OCI-LY7 (cell line): ENCODE results near the gene OR9A2. TPM values are rescaled to one million over a fixed set of nuclear protein-coding genes. Genes with fewer than 3 reads are reported as not detected.

Experiments used
- BruUV-seq: library from RNA; stranded (reverse); fragments of 400-500 nt; replicated peaks from 2 replicates; lab custom pipeline; 2021; lab: Mats Ljungman, UMichigan
- CTCF ChIA-PET: fragments of 300-600 bp; sonication (Branson Sonifier 250); formaldehyde crosslinking; loops from one replicate; lab custom pipeline; 2022; ENCODE audit warnings: antibody characterized with exemption; ENCODE audit not compliant: unreplicated experiment; lab: Charles Lee
- POLR2A ChIA-PET: fragments of 300-600 bp; sonication (Branson Sonifier 250); formaldehyde crosslinking; loops from one replicate; lab custom pipeline; 2022; ENCODE audit warnings: antibody characterized with exemption; lab: Charles Lee
- DNase-seq: peaks from one replicate; pipeline ENCODE4 v3.0.0-alpha.2; 2015; ENCODE audit warnings: low spot score
- H2AFZ ChIP-seq: fragments of 200-600 bp; sonication (generic), shearing (Covaris generic); 2 replicates; pipeline ENCODE4 v1.6.1; 2014; ENCODE audit warnings: mild to moderate bottlenecking, antibody characterized with exemption, low read length, moderate library complexity
- H3K27ac ChIP-seq: fragments of 200-600 bp; sonication (generic); 2 replicates; pipeline ENCODE4 v1.5.1; 2014; ENCODE audit warnings: mixed run types, low read depth, mild to moderate bottlenecking, moderate library complexity, low read length, inconsistent platforms; ENCODE audit not compliant: poor library complexity, severe bottlenecking
- H3K36me3 ChIP-seq: fragments of 200-600 bp; sonication (generic); 2 replicates; pipeline ENCODE4 v1.6.1; 2014; ENCODE audit warnings: mild to moderate bottlenecking, antibody characterized with exemption, low read length, moderate library complexity, mixed read lengths; ENCODE audit not compliant: insufficient read depth
- H3K4me1 ChIP-seq: fragments of 200-600 bp; sonication (generic); 2 replicates; pipeline ENCODE4 v1.5.1; 2014; ENCODE audit warnings: mild to moderate bottlenecking, low read length; ENCODE audit not compliant: insufficient read depth, poor library complexity, severe bottlenecking
- H3K4me2 ChIP-seq: fragments of 200-600 bp; sonication (generic); 2 replicates; pipeline ENCODE4 v1.6.1; 2014; ENCODE audit warnings: mild to moderate bottlenecking, low read length
- H3K4me3 ChIP-seq: fragments of 200-600 bp; sonication (generic); 2 replicates; pipeline ENCODE4 v1.5.1; 2014; ENCODE audit warnings: mild to moderate bottlenecking, low read depth, low read length; ENCODE audit not compliant: poor library complexity, severe bottlenecking
- H3K79me2 ChIP-seq: fragments of 200-600 bp; sonication (generic); 2 replicates; pipeline ENCODE4 v1.6.1; 2016; ENCODE audit warnings: low read depth, mild to moderate bottlenecking, low read length, moderate library complexity, mixed read lengths; ENCODE audit not compliant: insufficient read depth
- H3K9me2 ChIP-seq: fragments of 200-600 bp; sonication (generic); 2 replicates; pipeline ENCODE4 v1.6.1; 2016; ENCODE audit warnings: mild to moderate bottlenecking, low read length, mixed read lengths; ENCODE audit not compliant: insufficient read depth
- H3K9me3 ChIP-seq: fragments of 200-600 bp; sonication (generic); 2 replicates; pipeline ENCODE4 v1.6.1; 2014; ENCODE audit warnings: mild to moderate bottlenecking, mixed run types, low read length, mixed read lengths
- H4K20me1 ChIP-seq: fragments of 200-600 bp; sonication (generic); 2 replicates; pipeline ENCODE4 v1.6.1; 2014; ENCODE audit warnings: mild to moderate bottlenecking, antibody characterized with exemption, low read length, moderate library complexity, mixed read lengths; ENCODE audit not compliant: insufficient read depth
- EZH2phosphoT487 ChIP-seq: fragments of 200-600 bp; sonication (generic); IDR thresholded peaks from 2 replicates; pipeline ENCODE4 v1.6.1; 2018; ENCODE audit warnings: low read depth, borderline replicate concordance, mild to moderate bottlenecking, mixed run types, antibody characterized with exemption, low read length, moderate library complexity, mixed read lengths
- intact Hi-C: fragments of 100-400 bp; cut with micrococcal nuclease; formaldehyde crosslinking; loops from one replicate; pipeline ENCODE4 v1.10.0; 2022; ENCODE audit not compliant: unreplicated experiment
- total RNA-seq, 2 experiments: library from RNA; depleted of rRNA in 1 of 2; stranded (reverse); fragments of >200 nt in 1 of 2; shearing (Covaris generic) in 1 of 2; gene quantifications; 2 replicates each; pipeline ENCODE4 v1.2.3, GENCODE V29; 2014 to 2022
- TF ChIP-seq, protein P1 (sequence below): fragments of 200-600 bp; sonication (generic); conservative IDR thresholded peaks from 2 replicates; pipeline ENCODE4 v1.5.1; 2014; ENCODE audit warnings: mild to moderate bottlenecking, antibody characterized with exemption, low read length, moderate library complexity, mixed read lengths

The OR9A2 gene
- total RNA-seq, 2 experiments from 2014 or later, result 0.53 to 0.66 TPM

DNA sequence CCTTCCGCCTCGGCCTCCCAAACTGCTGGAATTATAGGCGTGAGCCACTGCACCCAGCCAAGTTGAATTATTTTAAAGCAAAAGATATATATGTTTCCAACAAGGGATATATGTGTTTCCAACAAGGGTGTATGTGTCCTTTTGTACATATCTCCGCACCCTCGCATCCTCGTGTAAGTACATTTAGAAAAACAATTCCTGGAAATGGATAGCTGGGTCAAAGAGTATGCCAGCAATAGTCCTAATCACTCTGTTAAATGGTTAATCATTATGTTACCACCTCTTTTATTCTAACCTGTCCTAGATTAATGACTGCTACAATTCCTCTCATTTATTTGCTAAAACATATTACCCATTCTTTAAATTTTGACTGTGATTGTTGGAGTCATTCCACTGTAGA, 28.0 kb downstream of the OR9A2 start:
- no peak for TF ChIP-seq EZH2phosphoT487
- TF ChIP-seq, protein P1, sequence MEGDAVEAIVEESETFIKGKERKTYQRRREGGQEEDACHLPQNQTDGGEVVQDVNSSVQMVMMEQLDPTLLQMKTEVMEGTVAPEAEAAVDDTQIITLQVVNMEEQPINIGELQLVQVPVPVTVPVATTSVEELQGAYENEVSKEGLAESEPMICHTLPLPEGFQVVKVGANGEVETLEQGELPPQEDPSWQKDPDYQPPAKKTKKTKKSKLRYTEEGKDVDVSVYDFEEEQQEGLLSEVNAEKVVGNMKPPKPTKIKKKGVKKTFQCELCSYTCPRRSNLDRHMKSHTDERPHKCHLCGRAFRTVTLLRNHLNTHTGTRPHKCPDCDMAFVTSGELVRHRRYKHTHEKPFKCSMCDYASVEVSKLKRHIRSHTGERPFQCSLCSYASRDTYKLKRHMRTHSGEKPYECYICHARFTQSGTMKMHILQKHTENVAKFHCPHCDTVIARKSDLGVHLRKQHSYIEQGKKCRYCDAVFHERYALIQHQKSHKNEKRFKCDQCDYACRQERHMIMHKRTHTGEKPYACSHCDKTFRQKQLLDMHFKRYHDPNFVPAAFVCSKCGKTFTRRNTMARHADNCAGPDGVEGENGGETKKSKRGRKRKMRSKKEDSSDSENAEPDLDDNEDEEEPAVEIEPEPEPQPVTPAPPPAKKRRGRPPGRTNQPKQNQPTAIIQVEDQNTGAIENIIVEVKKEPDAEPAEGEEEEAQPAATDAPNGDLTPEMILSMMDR, result no peak
- no peaks in the 10 kb centered on the region for H4K20me1 ChIP-seq
- H3K36me3 ChIP-seq, result no peaks in the 10 kb centered on the region
- intact Hi-C loops, result no loop called here
- no peak for DNase-seq
- no peak overlapping the region for H2AFZ ChIP-seq
- no peaks in the 10 kb centered on the region for H3K4me1 ChIP-seq
- ChIA-PET POLR2A (interaction anchor here (0.6 to 1.3 kb wide), 2 partner anchors 191 to 218 kb away, joined by 3 read pairs; no protein-coding TSS in a partner anchor), CTCF (interaction anchor here (0.7 kb wide), 1 partner anchor 120 kb away, joined by 4 read pairs; no protein-coding TSS in a partner anchor)
- no peak overlapping the region for H3K4me3 ChIP-seq
- H3K4me2 ChIP-seq, result no peak overlapping the region
- H3K27ac ChIP-seq, result no peak overlapping the region
- H3K9me2 ChIP-seq, result no peaks in the 10 kb centered on the region
- no peaks in the 10 kb centered on the region for H3K9me3 ChIP-seq
- no peaks in the 10 kb centered on the region for H3K79me2 ChIP-seq
- no TSS peak for BruUV-seq

DNA sequence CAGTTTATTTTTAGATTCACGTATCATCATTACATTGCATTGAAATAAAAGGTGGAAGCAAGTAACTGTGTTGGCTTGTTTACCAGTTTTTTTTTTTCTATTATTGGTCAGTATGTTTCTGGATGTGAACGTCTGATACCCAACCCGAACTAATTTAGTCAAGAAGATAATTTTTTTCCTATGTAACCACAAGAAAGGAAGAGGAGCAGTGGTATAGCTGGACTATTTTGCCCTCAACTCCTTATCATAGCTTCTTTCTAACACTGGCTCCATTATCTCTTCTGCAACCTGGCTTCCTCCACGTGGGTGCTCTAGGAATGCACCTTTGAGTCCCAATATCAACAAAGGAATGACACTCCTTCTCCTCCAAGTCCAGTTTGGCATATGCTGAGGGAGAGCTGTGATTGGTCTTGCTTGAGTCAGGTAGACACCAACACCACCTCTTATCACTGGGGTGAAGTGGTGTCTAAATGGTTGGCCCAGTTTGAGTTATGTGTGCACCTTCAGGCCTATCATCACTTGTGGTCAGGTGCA, 29.4 kb downstream of the OR9A2 start:
- ChIA-PET CTCF (interaction anchor here (0.6 kb wide), 1 partner anchor 29 kb away, joined by 3 read pairs; no protein-coding TSS in a partner anchor), POLR2A (no interaction called here)
- no peak for TF ChIP-seq EZH2phosphoT487
- TF ChIP-seq, protein P1, result no peak
- no peak overlapping the region for H3K27ac ChIP-seq
- intact Hi-C loops, result no loop called here
- H2AFZ ChIP-seq, result no peak overlapping the region
- H3K4me1 ChIP-seq, result no peaks in the 10 kb centered on the region
- H3K9me2 ChIP-seq, result no peaks in the 10 kb centered on the region
- H3K36me3 ChIP-seq, result no peaks in the 10 kb centered on the region
- no peak overlapping the region for H3K4me2 ChIP-seq
- no peaks in the 10 kb centered on the region for H3K9me3 ChIP-seq
- H4K20me1 ChIP-seq, result no peaks in the 10 kb centered on the region
- H3K4me3 ChIP-seq, result no peak overlapping the region
- no TSS peak for BruUV-seq
- H3K79me2 ChIP-seq, result no peaks in the 10 kb centered on the region
- no peak for DNase-seq

DNA sequence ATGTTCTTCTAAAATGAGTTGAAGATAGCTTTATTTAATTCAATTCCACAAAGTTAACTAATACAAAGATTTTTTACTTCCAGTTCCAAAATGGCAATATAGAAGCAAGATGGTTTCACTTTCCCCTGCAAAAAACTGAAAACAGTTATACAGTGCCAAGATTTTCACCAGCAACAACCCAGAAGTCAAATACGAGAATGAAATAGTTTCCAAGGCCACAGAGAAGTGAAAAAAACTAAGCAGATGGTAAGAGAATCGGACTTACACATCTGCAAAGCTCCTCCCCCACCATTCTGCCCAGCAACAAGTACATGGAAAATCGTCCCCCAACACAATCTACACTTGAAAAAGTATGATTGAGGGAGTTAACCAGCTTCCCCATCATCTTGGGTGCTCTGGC, 34.5 kb downstream of the OR9A2 start:
- ChIA-PET POLR2A (interaction anchor here (0.9 to 1.6 kb wide), 2 partner anchors 111 to 650 kb away, joined by 3 to 4 read pairs; no protein-coding TSS in a partner anchor), CTCF (no interaction called here)
- BruUV-seq, result no TSS peak
- DNase-seq, result no peak
- H3K9me3 ChIP-seq, result no peaks in the 10 kb centered on the region
- no peak overlapping the region for H3K4me3 ChIP-seq
- no peak overlapping the region for H3K4me2 ChIP-seq
- H4K20me1 ChIP-seq, result no peaks in the 10 kb centered on the region
- no peaks in the 10 kb centered on the region for H3K4me1 ChIP-seq
- H3K9me2 ChIP-seq, result no peaks in the 10 kb centered on the region
- no peaks in the 10 kb centered on the region for H3K79me2 ChIP-seq
- H2AFZ ChIP-seq, result no peak overlapping the region
- H3K27ac ChIP-seq, result no peak overlapping the region
- TF ChIP-seq, protein P1, result no peak
- no peak for TF ChIP-seq EZH2phosphoT487
- intact Hi-C loops, result no loop called here
- no peaks in the 10 kb centered on the region for H3K36me3 ChIP-seq
